GM21381 (cell line): ENCODE measurements around the gene TSC22D3.
"Not testable (repeated sequence)": the region's sequence is repeated elsewhere in the genome, so short reads cannot be mapped to it uniquely, and the experiment has no call there.

Experiments
- ATAC-seq: cut with Tn5 transposase; IDR thresholded peaks from one replicate; pipeline ENCODE4 v1.9.1; 2021; ENCODE audit warnings: mild to moderate bottlenecking, moderate library complexity; ENCODE audit not compliant: unreplicated experiment

TSC22D3 gene

DNA sequence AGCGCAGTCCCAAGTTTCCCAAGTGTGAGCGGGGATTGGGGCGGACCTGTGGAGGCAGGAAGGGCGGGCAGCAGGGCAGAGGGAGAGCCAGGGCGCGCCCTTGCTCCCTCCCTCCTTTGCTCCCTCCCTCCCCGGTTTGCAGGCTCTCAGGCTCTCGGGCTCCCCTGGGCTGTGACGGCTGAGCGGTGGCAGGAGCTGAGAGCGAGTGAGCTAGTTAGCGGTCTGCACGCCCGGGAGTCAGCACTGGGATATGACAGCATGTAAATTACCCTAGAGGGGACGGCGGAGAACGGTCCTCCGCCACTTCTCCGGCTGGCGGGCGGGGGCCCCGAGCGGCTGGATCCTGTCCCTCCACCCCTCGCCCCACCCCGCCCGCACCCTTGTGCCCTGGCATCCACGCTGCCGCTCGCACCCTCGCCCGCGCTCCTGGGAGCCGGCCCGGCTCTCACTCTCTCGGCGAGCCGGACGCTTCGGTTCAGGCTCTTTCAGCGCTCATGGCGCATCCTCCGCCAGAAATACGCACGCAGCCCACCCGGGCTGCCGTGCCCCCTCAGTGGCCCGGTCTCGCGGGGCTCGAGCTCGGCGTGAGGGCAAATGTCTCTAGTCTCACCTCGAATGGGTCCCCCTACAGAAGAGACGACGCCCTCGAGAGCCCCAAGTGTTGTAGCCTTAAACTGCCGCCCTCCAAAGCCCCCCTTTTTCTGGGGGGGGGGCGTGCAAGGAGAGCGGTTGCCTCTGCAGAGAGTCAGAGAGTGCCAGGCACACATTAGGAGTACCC is at the start of gene TSC22D3:
TSC22D3 (minus strand) TSS at position 54 of the 778 bp plus-strand sequence. CDS start 368 bp downstream, outside the sequence.
- ATAC-seq = peak; percentile 78

DNA sequence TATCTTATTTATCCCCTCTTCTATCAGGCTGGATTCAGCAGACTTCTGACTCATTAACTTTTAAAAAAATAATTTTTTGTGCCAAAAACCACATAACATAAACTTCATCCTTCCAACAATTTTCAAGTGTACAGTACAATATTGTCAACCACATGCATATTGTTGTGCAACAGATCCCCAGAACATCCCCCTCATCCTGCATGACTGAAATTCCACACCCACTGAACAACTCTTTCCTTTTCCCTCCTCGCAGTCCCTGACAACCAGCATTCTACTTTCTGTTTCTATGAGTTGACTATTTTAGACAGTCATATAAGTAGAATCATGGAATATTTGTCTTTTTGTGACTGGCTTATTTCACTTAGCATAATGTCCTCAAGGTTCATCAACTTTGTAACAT is 47.9 kb upstream of the TSC22D3 start:
- no peak for ATAC-seq

DNA sequence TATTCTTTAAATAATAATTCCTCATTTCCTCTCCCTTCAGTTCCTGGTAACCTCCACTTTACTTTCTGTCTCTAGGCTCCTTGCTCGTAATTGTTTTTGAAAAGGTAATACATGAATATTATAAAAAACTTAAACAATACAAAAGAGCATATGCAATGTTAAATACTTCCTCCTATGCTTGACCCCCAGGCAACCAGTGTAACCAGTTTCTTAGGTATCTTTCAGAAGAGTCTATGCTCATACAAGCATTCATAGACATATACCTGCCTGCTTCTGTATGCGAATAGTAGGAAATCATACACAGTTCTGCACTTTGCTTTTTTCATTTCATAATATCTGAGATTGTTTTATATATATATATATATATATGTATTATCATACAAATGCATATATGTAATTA is 47.5 kb upstream of the TSC22D3 start:
- no peak for ATAC-seq

DNA sequence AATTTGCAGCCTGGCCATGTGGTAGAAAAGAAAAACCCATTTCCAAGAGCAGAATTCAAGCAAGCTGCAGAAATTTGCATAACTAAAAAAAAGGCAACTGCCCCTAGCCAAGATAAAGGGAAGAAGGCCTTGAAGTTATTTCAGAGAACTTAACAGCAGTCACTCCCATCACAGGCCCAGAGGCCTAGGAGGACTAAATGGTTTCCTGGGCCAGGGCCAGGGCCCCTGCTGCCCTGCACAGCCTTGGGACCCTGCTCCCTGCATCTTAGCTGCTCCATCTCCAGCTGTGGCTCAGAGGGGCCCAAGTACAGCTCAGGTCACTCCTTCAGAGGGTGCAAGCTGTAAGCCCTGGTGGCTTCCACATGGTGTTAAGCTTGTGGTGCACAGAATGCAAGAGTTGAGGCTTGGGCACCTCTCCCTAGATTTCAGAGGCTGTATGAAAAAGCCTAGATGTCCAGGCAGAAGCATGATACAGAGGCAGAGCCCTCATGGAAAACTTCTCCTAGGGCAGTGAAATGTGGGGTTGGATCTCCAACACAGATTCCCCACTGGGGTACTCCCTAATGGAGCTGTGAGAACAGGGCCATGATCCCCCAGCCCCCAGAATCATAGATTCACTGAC is 43.4 kb upstream of the TSC22D3 start:
- no peak for ATAC-seq

DNA sequence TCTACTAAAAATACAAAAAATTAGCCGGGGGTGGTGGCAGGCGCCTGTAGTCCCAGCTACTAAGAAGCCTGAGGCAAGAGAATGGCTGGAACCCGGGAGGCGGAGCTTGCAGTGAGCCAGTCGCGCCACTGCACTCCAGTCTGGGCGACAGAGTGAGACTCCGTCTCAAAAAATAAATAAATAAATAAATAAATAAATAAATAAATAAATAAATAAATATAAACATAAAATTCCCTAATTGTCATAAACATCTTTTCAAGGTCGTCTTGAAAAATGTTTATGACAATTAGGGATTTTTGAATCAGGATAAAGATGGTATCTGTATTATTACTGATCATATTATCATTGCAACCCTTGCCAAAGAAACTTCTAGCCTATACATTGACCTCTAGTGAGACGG is 34.5 kb upstream of the TSC22D3 start:
- not testable (repeated sequence) for ATAC-seq

DNA sequence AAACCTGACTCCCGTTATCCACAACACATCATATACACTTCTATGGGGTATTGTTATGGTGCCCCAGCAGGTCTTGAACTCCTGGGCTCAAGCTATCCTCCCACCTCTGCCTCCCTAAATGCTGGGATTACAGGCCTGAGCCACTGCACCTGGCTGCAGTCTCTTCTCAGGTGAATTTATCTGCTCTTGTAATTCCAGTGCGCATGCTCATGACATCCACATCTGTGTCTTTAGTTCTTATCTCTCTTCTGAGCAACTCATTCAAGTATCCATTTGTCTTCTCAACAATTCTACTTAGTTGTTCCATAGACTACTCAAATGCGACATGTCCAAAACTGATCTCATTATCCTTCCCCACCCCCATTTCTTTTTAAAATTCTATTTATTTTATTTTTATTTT is 29.6 kb upstream of the TSC22D3 start:
- ATAC-seq = no peak

DNA sequence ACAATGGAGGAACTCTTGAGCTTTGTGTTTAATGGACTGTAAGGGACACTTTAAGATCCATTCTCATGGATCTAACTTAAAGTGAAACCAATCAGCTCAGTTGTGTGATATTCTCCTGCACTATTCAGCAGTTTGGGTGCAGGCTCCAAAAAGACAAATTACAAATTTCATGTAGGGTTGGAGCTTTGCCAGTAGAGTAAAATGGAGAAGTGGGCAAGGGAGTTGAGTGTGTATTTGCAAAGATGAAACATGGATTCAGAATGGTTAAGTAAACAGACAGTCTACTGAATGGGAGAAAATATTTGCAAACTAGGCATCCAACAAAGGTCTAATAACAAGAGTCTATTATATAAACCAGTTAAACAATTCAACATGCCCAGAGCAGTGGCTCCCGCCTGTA is 28.8 kb upstream of the TSC22D3 start:
- no peak for ATAC-seq

DNA sequence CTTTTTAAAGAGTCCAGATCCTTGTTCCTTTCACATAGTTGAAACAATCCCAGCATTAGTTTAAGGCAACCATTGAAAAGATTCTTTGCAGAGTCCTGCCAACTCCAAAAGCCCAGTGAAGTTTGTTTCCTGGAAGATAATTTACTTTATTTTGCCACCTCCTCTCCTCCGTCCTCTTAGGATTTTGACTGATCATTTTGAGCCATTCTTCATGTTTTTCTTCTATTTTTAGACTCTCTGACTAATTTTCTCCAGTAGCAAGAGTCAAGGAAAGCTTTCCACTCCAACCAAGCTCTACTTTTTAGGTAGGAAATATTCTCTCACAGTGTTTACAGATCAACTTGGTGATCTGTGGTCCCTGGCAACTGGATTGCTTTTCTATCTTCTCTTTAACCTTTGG is 12.2 kb upstream of the TSC22D3 start:
- ATAC-seq = no peak

DNA sequence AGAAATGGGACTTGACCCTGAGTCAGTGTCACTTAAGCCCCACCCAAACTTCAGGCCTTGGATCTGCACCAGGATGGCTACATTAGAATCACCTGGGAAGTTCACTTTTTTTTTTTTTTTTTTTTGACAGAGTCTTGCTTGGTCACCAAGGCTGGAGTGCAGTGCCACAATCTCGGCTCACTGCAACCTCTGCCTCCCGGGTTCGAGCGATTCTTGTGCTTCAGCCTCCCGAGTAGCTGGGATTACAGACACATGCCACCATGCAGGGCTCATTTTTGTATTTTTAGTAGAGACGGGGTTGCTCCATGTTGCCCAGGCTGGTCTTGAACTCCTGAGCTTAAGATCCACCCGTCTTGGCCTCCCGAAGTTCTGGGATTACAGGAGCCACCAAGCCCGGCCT is 4.9 kb upstream of the TSC22D3 start:
- no peak for ATAC-seq

DNA sequence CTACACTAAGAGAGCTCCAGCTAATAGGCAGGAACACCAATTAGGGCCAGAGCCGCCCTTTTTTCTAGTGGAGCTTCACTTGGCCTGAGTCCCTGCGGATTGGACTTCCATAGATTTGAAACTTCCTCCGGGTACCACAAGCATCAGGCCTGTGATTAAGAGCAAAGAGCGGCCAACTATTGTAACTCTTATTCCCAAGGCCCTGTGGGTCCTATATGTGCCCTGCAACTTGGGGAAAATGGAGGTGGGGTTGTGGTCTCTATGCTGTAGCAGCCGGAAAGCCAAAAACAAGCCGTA is 1.9 kb upstream of the TSC22D3 start, which contains the start of gene NCBP2L:
NCBP2L (plus strand) TSS at position 198 of the 297 bp plus-strand sequence. CDS start 16,488 bp downstream, outside the sequence.
- no peak for ATAC-seq

DNA sequence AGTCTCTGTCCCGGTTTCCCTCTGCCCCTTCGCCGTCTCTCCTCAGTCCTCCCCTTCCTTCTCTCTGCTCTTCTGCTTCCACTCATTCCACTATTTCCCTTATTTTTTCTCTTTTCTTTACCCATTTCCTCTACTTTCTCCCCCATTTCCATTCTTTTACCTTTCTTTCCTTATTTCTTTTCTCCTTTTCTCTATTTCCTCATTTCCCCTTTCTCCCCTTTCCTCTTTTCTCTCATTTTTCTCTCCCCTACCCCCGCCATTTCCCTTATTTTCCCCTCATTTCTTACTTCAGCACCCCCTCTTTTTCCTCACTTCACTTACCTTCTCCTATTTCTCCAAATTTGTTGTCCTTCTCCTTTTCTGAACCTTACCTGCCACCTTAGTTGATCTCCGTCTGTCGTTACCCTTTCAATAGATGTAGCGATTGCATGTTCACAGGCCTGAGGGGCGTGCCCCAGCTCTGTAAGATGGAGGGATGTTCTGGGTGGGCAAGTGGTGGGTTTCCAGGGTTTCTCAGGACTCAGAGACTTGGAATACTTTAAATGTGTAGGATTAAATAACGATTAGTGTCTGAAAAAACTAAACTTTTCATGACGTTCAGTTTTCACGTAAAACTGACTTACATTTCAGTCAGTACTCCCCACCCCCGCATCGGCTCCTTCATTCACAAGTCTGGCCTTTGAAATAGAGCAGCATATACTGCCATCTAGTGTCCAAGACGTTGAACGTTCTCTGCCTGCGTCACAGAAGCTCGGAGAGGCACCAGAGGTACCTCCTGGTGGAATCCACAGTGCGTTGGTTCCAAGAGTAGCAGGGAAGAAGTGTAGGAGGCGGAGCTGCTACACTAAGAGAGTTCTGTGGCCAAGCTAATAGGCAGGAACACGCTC is 1.3 kb upstream of the TSC22D3 start:
- peak; percentile 73 for ATAC-seq

DNA sequence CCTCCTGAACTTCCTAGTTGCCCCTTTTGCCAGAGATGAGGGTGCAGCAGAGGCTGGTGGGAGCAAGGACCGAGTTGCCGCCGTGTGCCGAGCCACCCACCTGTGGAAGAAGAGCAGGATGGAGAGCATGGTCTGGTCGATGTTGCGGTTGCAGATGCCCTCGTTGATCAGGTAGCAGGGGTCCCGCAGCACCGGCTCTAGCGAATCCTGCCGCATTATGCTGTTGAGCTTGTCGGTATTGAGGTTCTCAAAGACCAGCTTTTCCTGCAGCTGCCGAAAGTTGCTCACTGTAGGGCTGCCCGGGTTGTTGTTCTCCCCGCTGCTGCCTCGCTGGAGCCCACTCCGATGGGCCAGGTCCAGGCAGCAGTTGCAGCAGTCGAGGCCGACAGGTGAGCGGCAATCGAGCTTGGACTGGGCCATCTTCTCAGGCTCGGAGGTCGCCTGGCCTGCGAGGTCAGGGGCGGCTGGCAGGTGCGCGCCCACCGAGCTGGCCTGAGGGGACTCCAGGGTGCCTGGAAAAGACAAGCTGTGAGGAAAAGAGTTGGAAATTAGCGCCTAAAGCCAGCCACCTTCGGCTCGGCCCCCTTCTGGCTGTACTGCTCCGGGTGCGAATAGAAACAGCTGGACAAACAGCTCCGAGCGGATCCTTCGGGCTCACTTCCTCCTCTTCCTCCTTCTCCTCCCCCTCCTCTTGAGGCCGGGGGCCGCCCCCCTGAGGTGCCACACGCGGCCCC is 420 bp downstream of the TSC22D3 start:
- ATAC-seq = peak; percentile 23

DNA sequence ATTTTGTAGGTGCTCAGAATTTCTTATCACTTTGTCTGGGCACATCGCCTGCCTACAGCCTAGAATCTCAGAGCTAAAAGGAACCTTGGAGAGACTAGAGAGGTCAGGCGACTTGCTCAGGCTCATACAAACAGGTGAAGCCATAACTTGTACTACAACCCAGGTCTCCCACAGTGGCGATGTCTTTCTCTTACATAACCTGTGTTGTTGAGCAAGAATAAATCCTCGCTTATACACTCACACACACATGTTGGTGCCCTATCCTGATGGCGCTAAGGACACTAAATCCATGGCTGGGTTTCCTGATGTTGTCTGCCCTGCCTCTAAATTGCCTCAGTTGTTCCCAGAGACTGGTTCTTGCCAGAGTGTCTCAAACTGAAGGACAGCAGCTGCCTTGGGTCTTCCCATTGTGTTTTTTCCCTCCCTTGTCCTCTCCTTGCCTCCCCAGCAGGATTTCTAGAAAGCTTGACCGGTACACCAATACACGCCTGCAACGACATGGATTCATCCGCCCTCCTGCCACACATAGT is 1.6 kb downstream of the TSC22D3 start:
- no peak for ATAC-seq

DNA sequence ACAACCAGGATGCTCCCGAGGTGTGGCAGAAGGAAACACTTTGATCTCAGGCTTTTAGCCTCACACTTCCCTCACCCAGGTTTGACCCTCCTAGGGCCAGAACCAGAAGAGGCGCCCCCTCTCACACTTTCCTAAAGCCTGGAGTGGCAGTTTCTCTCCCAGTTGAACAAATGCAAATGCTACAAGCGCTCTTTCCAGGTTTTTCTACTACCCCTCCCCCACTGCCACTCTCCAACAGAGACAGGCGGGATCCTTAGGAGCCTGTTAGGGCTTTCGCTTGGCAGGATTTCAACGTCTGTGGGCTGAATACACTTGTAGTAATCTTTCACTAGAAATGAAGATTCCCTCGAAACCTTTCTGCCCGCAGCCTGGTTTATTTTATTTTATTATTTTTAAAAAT is 2.4 kb downstream of the TSC22D3 start:
- ATAC-seq = no peak

DNA sequence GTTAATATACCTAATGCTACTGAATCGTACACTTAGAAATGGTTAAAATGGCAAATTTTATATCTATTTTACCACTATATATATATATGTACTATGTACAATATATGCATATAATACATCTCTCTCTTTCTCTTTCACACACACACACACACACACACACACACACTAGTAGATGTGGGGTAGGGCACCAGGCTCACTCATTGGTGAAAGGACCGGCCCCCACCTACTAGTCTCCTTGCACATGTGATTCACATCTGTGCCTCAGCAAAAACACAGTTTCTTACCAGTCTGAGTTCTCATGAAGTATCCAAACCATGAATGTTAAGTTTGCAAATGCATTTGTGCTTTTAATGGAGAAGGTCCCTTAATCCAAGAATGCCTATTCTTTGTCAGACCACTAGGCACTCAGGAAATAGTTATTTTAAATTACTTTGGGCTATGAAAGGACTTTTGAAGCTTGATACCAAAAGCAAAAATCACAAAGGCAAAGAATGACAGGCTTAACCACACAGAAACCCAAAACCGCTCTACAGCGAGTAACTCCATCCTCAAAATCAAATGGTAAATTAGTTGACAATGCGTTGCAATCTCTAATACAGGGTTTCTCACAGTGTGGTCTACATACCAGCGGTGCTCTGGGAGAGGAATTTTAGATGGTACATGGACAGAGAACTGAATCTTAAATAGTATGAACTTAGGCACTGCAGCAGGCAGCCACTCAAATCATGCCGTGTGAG is 5.8 kb downstream of the TSC22D3 start:
- ATAC-seq = no peak

DNA sequence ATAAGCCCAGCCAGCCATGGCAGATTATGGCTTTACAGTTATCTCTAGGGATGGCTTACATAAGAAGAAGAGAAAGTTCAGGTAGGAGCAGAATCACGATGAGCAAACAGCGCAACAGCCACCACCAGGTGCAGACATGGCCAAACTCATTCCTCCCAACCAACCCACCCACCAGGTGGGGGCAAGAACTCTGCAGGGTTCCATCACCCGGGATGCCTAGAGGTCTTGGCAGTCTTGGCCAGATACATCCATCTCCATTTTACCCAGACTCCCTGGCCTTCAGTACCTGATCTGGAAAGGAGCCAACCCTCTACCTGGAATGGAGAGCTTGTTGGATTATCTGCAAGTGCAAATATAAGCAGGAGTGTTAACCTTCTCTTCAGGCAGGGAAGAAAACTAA is 7.5 kb downstream of the TSC22D3 start:
- no peak for ATAC-seq

DNA sequence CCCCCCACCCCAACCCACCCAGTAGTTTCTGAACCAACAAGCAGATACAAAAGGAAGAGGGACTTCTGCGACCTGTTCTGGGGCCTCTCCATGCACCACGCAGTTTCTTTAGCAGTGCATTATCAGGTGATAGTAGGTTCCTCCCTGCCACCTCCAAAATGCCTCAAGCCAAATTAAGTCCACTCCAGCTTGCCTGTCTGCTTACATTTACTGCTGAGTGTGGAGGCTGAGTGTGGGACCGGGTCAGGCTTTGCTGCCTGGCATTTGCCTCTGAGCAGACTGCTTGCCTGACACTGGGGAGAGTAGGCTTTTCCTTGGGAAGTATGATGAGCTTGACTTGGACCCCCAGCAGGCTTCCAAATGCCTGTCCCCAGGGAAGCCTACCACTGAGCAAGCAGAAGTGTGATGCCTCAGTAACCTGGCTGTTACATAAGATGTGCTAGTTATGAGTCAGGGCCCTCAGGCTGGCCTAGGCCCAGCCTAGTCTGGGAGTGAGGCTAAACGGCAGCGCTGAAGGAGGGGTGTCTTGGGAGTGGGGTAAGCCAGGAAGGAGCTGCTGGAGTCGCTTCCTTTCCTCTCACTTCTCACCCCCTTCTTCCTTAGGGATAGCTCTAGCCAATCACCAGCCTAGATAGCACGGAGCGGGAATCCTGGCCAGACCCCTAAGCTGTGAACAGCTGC is 9.0 kb downstream of the TSC22D3 start:
- ATAC-seq = no peak

DNA sequence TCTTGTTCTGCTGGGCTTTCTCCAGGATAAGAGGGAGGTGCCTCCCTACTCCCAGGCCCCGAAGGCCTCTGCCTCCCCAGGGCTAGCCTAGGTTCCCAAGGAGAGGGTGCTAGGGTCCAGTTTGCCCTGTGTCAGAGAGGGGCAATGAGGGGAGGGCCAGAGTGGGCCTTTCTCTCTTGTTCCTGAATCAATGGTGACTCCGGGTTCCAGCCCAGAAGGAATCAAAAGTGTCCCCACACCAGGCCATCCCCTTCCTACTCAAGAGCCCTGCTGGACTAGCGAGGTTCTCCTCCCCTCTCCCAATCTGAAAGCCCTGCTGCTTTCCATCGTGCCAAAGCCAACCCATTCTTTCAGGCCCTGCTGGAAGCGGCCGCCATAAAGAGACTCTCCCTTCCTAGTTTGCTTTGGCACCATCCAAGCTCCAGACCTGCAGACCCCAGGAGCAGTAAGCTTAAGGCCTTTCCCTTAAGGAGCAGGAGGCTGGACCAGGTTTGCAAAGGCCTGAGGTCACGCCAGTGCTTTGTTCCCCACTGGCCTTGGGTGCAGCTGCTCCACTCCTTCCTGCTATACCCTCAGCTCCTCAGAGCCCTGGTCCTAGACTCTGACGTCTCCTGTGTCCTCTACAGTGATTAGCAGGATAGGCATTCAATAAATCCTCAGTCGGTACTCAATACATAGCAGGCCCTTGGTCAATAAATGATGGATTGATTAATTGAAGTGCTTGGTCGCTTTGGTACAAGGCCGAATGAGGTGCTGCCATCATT is 10.6 kb downstream of the TSC22D3 start:
- no peak for ATAC-seq

DNA sequence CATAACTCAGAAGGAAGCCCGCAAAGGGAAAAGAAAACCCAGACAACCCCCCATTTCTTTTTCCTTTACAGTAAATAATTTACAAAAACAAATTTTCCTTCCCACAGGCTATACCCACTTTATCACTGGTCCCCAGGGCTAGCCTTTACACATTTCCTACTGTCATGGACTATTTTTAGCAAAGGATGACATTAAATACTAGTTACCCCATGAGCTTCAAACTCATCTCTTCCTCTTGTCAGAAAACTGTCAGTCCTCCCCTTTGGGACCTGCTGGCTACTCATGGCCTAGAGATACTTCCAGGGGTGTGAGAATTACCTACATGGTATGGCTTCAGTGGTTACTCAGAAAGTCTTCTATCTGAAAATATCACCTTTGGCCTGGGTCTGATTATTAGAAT is 11.9 kb downstream of the TSC22D3 start:
- no peak for ATAC-seq
